Hepatocyte (in vitro differentiated cells): ENCODE data around the gene USP36. TPM values are rescaled to one million over a fixed set of nuclear protein-coding genes. Genes with fewer than 3 reads are reported as not detected.
"Not testable (repeated sequence)": the region's sequence is repeated elsewhere in the genome, so short reads cannot be mapped to it uniquely, and the experiment has no call there.

ENCODE experiments used
- DNase-seq: peaks from one replicate; pipeline ENCODE4 v3.0.0-alpha.2; 2016; ENCODE audit warnings: low spot score
- H2AFZ ChIP-seq: fragments of 200-600 bp; sonication (generic); 2 replicates; pipeline ENCODE4 v1.6.0; 2016; ENCODE audit warnings: antibody characterized with exemption, mild to moderate bottlenecking
- H3K27ac ChIP-seq: fragments of 200-600 bp; sonication (generic); 2 replicates; pipeline ENCODE4 v1.5.1; 2016; ENCODE audit warnings: mild to moderate bottlenecking
- H3K27me3 ChIP-seq: fragments of 200-600 bp; sonication (generic); 2 replicates; pipeline ENCODE4 v1.6.1; 2016
- H3K36me3 ChIP-seq: fragments of 200-600 bp; sonication (generic); replicated peaks from 2 replicates; pipeline ENCODE4 v1.5.1; 2016; ENCODE audit warnings: low read depth; ENCODE audit not compliant: insufficient read depth
- H3K4me1 ChIP-seq: fragments of 200-600 bp; sonication (generic); 2 replicates; pipeline ENCODE4 v1.5.1; 2016; ENCODE audit warnings: mild to moderate bottlenecking, moderate library complexity; ENCODE audit not compliant: insufficient read depth
- H3K4me2 ChIP-seq: fragments of 200-600 bp; sonication (generic); 2 replicates; pipeline ENCODE4 v1.6.0; 2016
- H3K4me3 ChIP-seq: fragments of 200-600 bp; sonication (generic); 2 replicates; pipeline ENCODE4 v1.5.1; 2016; ENCODE audit warnings: mild to moderate bottlenecking
- H3K79me2 ChIP-seq: fragments of 200-600 bp; sonication (generic); 2 replicates; pipeline ENCODE4 v1.6.0; 2017; ENCODE audit warnings: mild to moderate bottlenecking
- H3K9me2 ChIP-seq: fragments of 200-600 bp; sonication (generic); replicated peaks from 2 replicates; pipeline ENCODE4 v1.6.0; 2017; ENCODE audit warnings: mild to moderate bottlenecking; ENCODE audit not compliant: insufficient read depth
- H3K9me3 ChIP-seq: fragments of 200-600 bp; sonication (generic); 2 replicates; pipeline ENCODE4 v1.5.1; 2016; ENCODE audit warnings: low read depth, mild to moderate bottlenecking
- H4K20me1 ChIP-seq: fragments of 200-600 bp; sonication (generic); 2 replicates; pipeline ENCODE4 v1.6.0; 2016; ENCODE audit warnings: mild to moderate bottlenecking; ENCODE audit not compliant: insufficient read depth, poor library complexity, severe bottlenecking
- CTCF ChIP-seq: fragments of 200-600 bp; sonication (generic); IDR thresholded peaks from 2 replicates; pipeline ENCODE4 v1.5.1; 2016; ENCODE audit warnings: antibody characterized with exemption, mild to moderate bottlenecking; ENCODE audit not compliant: poor library complexity
- EZH2 ChIP-seq: fragments of 200-600 bp; sonication (generic); IDR thresholded peaks from 2 replicates; pipeline ENCODE4 v1.6.1; 2016; ENCODE audit warnings: antibody characterized with exemption, mild to moderate bottlenecking, borderline replicate concordance
- EZH2phosphoT487 ChIP-seq: fragments of 200-600 bp; sonication (generic); IDR thresholded peaks from one replicate; pipeline ENCODE4 v1.6.1; 2018; ENCODE audit warnings: antibody characterized with exemption, mild to moderate bottlenecking, low read depth, moderate library complexity; ENCODE audit not compliant: unreplicated experiment, severe bottlenecking
- WGBS: methylation state at CpG from one replicate; pipeline ENCODE4 v1.1.6; 2016; ENCODE audit warnings: low lambda C conversion rate; ENCODE audit errors: missing lambda C conversion rate; 5-methylcytosine and 5-hydroxymethylcytosine counted together
- polyA plus RNA-seq: library from polyadenylated mRNA; unstranded; fragments of >200 nt; fragmentation: Nextera tagmentation; extraction: Ambion mirVana; gene quantifications from 2 replicates; pipeline ENCODE4 v1.2.1, GENCODE V29; 2016
- total RNA-seq: library from RNA; depleted of rRNA; stranded (reverse); fragments of >200 nt; gene quantifications from 2 replicates; pipeline ENCODE4 v1.2.3, GENCODE V29; 2014

Gene USP36
- total RNA-seq (17.7 and 20.9 TPM in 2 replicates), polyA plus RNA-seq (26.2 and 31.6 TPM in 2 replicates)

GRCh38 chr17:78840780-78841611 lies at the start of gene USP36:
Gene USP36 (minus strand): TSS chr17:78840814. CDS start chr17:78836363, 4,451 bp downstream.
- peak; percentile 100 for DNase-seq
- Histone ChIP-seq H2AFZ (peak within 1 kb of the TSS; percentile 64), H3K4me3 (peak within 1 kb of the TSS; percentile 82), H3K9me2 (no peaks in the 10 kb centered on the region), H3K79me2 (peaks cover 38% of the 10 kb centered on the region), H3K9me3 (no peaks in the 10 kb centered on the region), H3K4me2 (peak within 1 kb of the TSS; percentile 86), H3K27me3 (no peaks in the 10 kb centered on the region), H4K20me1 (peaks cover 12% of the 10 kb centered on the region), H3K27ac (peak within 1 kb of the TSS; percentile 99), H3K4me1 (peaks cover 13% of the 10 kb centered on the region), H3K36me3 (no peaks in the 10 kb centered on the region)
- WGBS: 2% methylated on average over 62 of the region's 74 CpGs
- no peak for TF ChIP-seq EZH2phosphoT487
- no peak for TF ChIP-seq CTCF
- no peak for TF ChIP-seq EZH2

- not testable (repeated sequence) for H3K36me3 ChIP-seq, H3K4me3 ChIP-seq, H3K9me2 ChIP-seq, DNase-seq, H3K4me1 ChIP-seq, H3K27me3 ChIP-seq, H3K4me2 ChIP-seq, H3K27ac ChIP-seq, H2AFZ ChIP-seq, H3K9me3 ChIP-seq
- WGBS: 95% methylated on average over 11 of the region's 11 CpGs
- peaks cover 31% of the 10 kb centered on the region for H4K20me1 ChIP-seq
- peaks cover 86% of the 10 kb centered on the region for H3K79me2 ChIP-seq
Observed at GRCh38 chr17:78890096-78890495, 49.5 kb upstream of the USP36 start.

- Histone ChIP-seq H3K79me2 (peaks cover 86% of the 10 kb centered on the region), H3K27me3 (no peaks in the 10 kb centered on the region), H3K4me3 (no peak overlapping the region), H2AFZ (no peak overlapping the region), H3K4me2 (no peak overlapping the region), H3K9me3 (no peaks in the 10 kb centered on the region), H3K4me1 (peaks cover 5% of the 10 kb centered on the region), H3K36me3 (no peaks in the 10 kb centered on the region), H3K27ac (no peak overlapping the region), H4K20me1 (peaks cover 26% of the 10 kb centered on the region), H3K9me2 (no peaks in the 10 kb centered on the region)
- WGBS: 87% methylated on average over 8 of the region's 8 CpGs
- DNase-seq: no peak
- TF ChIP-seq CTCF (no peak), EZH2phosphoT487 (no peak), EZH2 (no peak)
Observed at GRCh38 chr17:78889531-78889930, 48.9 kb upstream of the USP36 start.

GRCh38 chr17:78888941-78889518 lies 48.4 kb upstream of the USP36 start:
- Histone ChIP-seq H3K36me3 (no peaks in the 10 kb centered on the region), H3K4me3 (no peak overlapping the region), H3K27ac (no peak overlapping the region), H3K4me1 (peaks cover 10% of the 10 kb centered on the region), H2AFZ (no peak overlapping the region), H3K27me3 (no peaks in the 10 kb centered on the region), H3K9me2 (no peaks in the 10 kb centered on the region), H3K79me2 (peaks cover 86% of the 10 kb centered on the region), H4K20me1 (peaks cover 22% of the 10 kb centered on the region), H3K9me3 (no peaks in the 10 kb centered on the region), H3K4me2 (no peak overlapping the region)
- TF ChIP-seq EZH2 (no peak), EZH2phosphoT487 (no peak), CTCF (no peak)
- DNase-seq: no peak
- WGBS: 93% methylated on average over 10 of the region's 10 CpGs
